Ishikawa (cell line): ENCODE measurements around the gene PTPN1.

Experiments
- CEBPB ChIP-seq: IDR thresholded peaks from 2 replicates; pipeline ENCODE4 v1.6.1; 2012
- CREB1 ChIP-seq: IDR thresholded peaks from 2 replicates; pipeline ENCODE4 v1.6.1; 2012; ENCODE audit warnings: low read depth
- EGR1 ChIP-seq: IDR thresholded peaks from 2 replicates; pipeline ENCODE4 v1.6.1; 2012
- EP300 ChIP-seq: IDR thresholded peaks from 2 replicates; pipeline ENCODE4 v1.6.1; 2012; ENCODE audit warnings: borderline replicate concordance
- FOXM1 ChIP-seq: IDR thresholded peaks from 2 replicates; pipeline ENCODE4 v1.6.1; 2012; ENCODE audit warnings: low read depth, borderline replicate concordance
- MAX ChIP-seq: IDR thresholded peaks from 2 replicates; pipeline ENCODE4 v1.6.1; 2012
- NFIC ChIP-seq: IDR thresholded peaks from 2 replicates; pipeline ENCODE4 v1.6.1; 2012
- RAD21 ChIP-seq: IDR thresholded peaks from 2 replicates; pipeline ENCODE4 v1.6.1; 2012; ENCODE audit warnings: low read depth
- TAF1 ChIP-seq: IDR thresholded peaks from 2 replicates; pipeline ENCODE4 v1.6.1; 2012; ENCODE audit warnings: low read depth, mild to moderate bottlenecking
- TCF12 ChIP-seq: IDR thresholded peaks from 2 replicates; pipeline ENCODE4 v1.6.1; 2012; ENCODE audit warnings: low read depth
- TEAD4 ChIP-seq: IDR thresholded peaks from 2 replicates; pipeline ENCODE4 v1.6.1; 2012
- YY1 ChIP-seq: IDR thresholded peaks from 2 replicates; pipeline ENCODE4 v1.6.1; 2012; ENCODE audit warnings: low read depth
- ZBTB7A ChIP-seq: IDR thresholded peaks from 2 replicates; pipeline ENCODE4 v1.6.1; 2012; ENCODE audit warnings: low read depth
- TF ChIP-seq, protein P1 (sequence below): IDR thresholded peaks from 2 replicates; pipeline ENCODE4 v1.6.1; 2012
- TF ChIP-seq, protein P2 (sequence below): IDR thresholded peaks from 2 replicates; pipeline ENCODE4 v1.6.1; 2012; ENCODE audit warnings: low read depth, mild to moderate bottlenecking

Gene PTPN1

DNA sequence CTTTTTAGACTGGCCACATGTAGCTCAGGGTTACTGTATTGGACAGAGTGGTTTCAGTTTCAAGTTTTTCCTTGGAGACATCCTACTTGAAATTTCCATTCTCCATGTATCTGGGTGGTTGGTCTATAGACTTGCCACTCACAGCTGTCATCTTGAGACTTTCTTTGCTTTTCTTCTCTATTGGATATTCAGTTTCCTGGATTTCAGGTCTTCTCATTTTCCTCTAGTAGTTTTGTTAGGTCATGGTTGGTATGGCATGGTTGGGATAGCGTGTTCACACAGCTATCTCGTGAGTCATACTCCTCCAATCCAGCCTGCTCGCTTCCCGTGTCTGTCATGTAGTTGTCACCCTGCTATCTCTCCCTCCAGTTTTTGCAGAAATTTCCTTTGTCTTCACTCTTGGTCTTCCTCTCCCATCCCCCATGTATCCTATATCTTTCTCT is 48.3 kb downstream of the PTPN1 start:
- TF ChIP-seq, protein P1, sequence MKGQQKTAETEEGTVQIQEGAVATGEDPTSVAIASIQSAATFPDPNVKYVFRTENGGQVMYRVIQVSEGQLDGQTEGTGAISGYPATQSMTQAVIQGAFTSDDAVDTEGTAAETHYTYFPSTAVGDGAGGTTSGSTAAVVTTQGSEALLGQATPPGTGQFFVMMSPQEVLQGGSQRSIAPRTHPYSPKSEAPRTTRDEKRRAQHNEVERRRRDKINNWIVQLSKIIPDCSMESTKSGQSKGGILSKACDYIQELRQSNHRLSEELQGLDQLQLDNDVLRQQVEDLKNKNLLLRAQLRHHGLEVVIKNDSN = no peak
- no peak for TF ChIP-seq MAX
- no peak for TF ChIP-seq EGR1
- no peak for TF ChIP-seq TEAD4
- TF ChIP-seq ZBTB7A = no peak
- no peak for TF ChIP-seq CREB1
- TF ChIP-seq EP300 = no peak
- TF ChIP-seq RAD21 = no peak
- TF ChIP-seq, protein P2, sequence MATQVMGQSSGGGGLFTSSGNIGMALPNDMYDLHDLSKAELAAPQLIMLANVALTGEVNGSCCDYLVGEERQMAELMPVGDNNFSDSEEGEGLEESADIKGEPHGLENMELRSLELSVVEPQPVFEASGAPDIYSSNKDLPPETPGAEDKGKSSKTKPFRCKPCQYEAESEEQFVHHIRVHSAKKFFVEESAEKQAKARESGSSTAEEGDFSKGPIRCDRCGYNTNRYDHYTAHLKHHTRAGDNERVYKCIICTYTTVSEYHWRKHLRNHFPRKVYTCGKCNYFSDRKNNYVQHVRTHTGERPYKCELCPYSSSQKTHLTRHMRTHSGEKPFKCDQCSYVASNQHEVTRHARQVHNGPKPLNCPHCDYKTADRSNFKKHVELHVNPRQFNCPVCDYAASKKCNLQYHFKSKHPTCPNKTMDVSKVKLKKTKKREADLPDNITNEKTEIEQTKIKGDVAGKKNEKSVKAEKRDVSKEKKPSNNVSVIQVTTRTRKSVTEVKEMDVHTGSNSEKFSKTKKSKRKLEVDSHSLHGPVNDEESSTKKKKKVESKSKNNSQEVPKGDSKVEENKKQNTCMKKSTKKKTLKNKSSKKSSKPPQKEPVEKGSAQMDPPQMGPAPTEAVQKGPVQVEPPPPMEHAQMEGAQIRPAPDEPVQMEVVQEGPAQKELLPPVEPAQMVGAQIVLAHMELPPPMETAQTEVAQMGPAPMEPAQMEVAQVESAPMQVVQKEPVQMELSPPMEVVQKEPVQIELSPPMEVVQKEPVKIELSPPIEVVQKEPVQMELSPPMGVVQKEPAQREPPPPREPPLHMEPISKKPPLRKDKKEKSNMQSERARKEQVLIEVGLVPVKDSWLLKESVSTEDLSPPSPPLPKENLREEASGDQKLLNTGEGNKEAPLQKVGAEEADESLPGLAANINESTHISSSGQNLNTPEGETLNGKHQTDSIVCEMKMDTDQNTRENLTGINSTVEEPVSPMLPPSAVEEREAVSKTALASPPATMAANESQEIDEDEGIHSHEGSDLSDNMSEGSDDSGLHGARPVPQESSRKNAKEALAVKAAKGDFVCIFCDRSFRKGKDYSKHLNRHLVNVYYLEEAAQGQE = no peak
- no peak for TF ChIP-seq NFIC
- no peak for TF ChIP-seq FOXM1
- no peak for TF ChIP-seq CEBPB
- no peak for TF ChIP-seq YY1

DNA sequence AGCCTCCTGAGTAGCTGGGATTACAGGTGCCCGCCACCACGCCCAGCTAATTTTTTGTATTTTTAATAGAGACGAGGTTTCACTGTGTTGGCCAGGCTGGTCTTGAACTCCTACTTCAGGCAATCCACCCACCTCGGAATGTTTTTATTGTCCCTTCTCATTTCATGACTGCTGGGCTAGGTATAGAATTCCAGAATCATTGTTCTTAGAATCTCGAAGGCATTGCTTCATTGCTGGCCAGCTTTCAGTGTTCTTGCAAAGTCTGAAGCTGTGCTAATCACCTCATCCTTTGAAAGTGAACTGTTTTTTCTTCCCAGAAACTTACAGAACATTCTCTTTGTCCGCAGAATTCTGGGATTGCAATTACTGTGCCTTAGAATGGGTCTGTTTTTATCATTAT is 49.0 kb downstream of the PTPN1 start:
- TF ChIP-seq TAF1 = no peak
- TF ChIP-seq, protein P2 = no peak
- no peak for TF ChIP-seq TEAD4
- TF ChIP-seq, protein P1 = no peak
- TF ChIP-seq NFIC = no peak
- TF ChIP-seq EGR1 = no peak
- TF ChIP-seq MAX = no peak
- TF ChIP-seq CEBPB = no peak
- no peak for TF ChIP-seq FOXM1
- no peak for TF ChIP-seq ZBTB7A
- no peak for TF ChIP-seq EP300
- no peak for TF ChIP-seq CREB1
- no peak for TF ChIP-seq RAD21
- TF ChIP-seq YY1 = no peak
- no peak for TF ChIP-seq TCF12

DNA sequence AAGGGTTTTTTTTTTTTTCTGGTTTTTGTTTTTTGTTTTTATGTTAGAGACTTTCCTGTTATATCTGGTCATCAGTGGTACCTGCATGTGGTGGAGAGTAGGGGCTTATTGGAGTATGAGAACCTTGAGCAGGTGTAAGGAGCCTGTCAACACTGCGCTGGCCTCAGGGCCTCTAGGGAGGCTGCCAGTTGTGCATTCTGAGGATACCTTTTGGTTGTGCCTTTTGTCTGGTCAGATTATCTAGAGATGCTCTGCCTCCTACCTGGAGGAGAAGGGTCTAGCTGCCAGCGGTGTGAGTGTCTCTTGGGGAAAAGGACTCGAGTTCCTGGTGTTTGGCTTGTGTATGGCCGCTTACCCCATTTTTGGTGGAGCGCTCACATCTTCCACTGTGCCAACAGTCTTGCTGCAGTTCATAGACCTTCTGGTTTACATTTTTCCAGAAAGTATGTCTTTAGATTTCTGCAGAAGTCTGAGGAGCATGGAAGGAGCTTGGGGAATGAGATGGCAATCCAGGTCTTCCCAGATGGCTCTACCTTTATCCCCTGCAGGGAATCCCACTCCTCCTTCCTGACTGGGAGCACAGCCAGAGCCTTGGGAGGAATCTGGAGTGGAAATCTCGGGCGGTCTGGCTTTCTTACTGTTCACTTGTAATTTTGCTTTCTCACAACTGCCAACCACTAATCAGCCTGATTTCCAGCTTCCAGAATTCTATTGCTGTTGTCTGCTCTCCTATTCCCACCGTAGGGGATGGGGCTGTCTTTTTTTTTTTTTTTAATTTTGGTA is 49.9 kb downstream of the PTPN1 start:
- TF ChIP-seq EP300 (no peak), CREB1 (no peak), TEAD4 (no peak), TCF12 (no peak), MAX (no peak), CEBPB (no peak), ZBTB7A (no peak), FOXM1 (no peak)
- TF ChIP-seq, protein P1 = no peak

DNA sequence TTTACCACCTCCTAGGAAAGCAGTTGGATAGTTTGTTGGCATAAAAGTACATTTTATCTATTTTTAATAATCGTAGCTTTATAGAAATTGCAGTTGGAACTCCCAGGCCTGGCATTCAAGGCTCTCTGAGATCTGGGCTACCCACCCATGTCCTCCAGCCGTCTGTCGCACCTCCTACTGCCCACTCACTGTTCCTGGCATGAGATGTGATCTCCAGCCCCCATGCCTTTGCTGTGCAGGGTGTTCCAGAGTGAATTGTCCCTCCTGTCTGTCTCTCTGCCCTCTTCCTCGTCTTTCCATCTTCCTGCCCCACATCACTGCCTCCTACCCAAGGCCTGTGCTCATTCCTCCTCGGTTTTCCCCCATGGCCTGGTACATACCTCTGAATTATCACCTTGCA is 50.7 kb downstream of the PTPN1 start:
- no peak for TF ChIP-seq TAF1
- no peak for TF ChIP-seq YY1
- TF ChIP-seq NFIC = no peak
- TF ChIP-seq MAX = no peak; the same call in 1 of the 2 replicates
- TF ChIP-seq RAD21 = no peak
- no peak for TF ChIP-seq ZBTB7A
- TF ChIP-seq EP300 = no peak
- no peak for TF ChIP-seq CEBPB
- TF ChIP-seq, protein P1 = no peak
- TF ChIP-seq, protein P2 = no peak
- TF ChIP-seq TEAD4 = no peak
- TF ChIP-seq FOXM1 = no peak
- no peak for TF ChIP-seq EGR1
- no peak for TF ChIP-seq CREB1
- TF ChIP-seq TCF12 = no peak
